Transverse colon (tissue), 4 donors: ENCODE data around the gene CISD3. TPM values are rescaled to one million over a fixed set of nuclear protein-coding genes. Genes with fewer than 3 reads are reported as not detected.

ENCODE experiments used
- DNase-seq: peaks from one replicate; pipeline ENCODE4 v3.0.0-alpha.2; 2019
- H3K27ac ChIP-seq, 4 donors: fragments of 200-600 bp; sonication (generic); 2 replicates each; pipeline ENCODE4 v1.5.1; 2016 to 2018; ENCODE audit warnings: inconsistent platforms in 4 of 4
- H3K27me3 ChIP-seq: fragments of 200-600 bp; sonication (generic); 2 replicates; pipeline ENCODE4 v1.5.1; 2017; ENCODE audit warnings: inconsistent platforms
- H3K36me3 ChIP-seq, 4 donors: fragments of 200-600 bp; sonication (generic); 2 replicates each; pipeline ENCODE4 v1.5.1; 2017 to 2019; ENCODE audit warnings: inconsistent platforms in 4 of 4
- H3K4me1 ChIP-seq, 4 donors: fragments of 200-600 bp; sonication (generic); 2 replicates each; pipeline ENCODE4 v1.5.1; 2017 to 2020; ENCODE audit warnings: inconsistent platforms in 4 of 4
- H3K4me3 ChIP-seq, 4 donors: fragments of 200-600 bp; sonication (generic); 1 replicate in 1 of 4; 2 replicates in 3 of 4; pipeline versions ENCODE4 v1.5.1 to v1.6.1; 2017 to 2019; ENCODE audit warnings: inconsistent platforms in 4 of 4
- H3K9me3 ChIP-seq, 2 donors: fragments of 200-600 bp; sonication (generic); 2 replicates each; pipeline ENCODE4 v1.5.1; 2017 to 2019; ENCODE audit warnings: inconsistent platforms in 2 of 2
- CTCF ChIP-seq, 5 experiments: fragments of 200-600 bp in 3 of 5; fragments of 450-650 bp in 2 of 5; sonication (generic) in 3 of 5; IDR thresholded peaks; 1 replicate in 2 of 5; 2 replicates in 3 of 5; pipeline ENCODE4 v1.5.1; 2016 to 2017; ENCODE audit warnings: antibody characterized with exemption in 5 of 5, inconsistent platforms in 3 of 5, mild to moderate bottlenecking in 2 of 5, moderate library complexity in 1 of 5
- EP300 ChIP-seq: sonication (generic); formaldehyde crosslinking; IDR thresholded peaks from one replicate; pipeline ENCODE4 v1.6.1; 2017; ENCODE audit warnings: antibody characterized with exemption, low read depth
- POLR2A ChIP-seq: fragments of 450-650 bp; IDR thresholded peaks from one replicate; pipeline ENCODE4 v1.6.1; 2016; ENCODE audit warnings: antibody characterized with exemption, mild to moderate bottlenecking, moderate library complexity
- POLR2AphosphoS5 ChIP-seq, 3 donors: sonication (generic); formaldehyde crosslinking; IDR thresholded peaks; one replicate each; pipeline ENCODE4 v1.6.1; 2016; ENCODE audit warnings: antibody characterized with exemption in 3 of 3
- WGBS, 2 donors: methylation state at CpG; one replicate each; pipeline ENCODE4 v1.1.5; 2018; ENCODE audit warnings: low coverage in 1 of 2; 5-methylcytosine and 5-hydroxymethylcytosine counted together
- in situ Hi-C, 4 donors: fragments of 200-750 bp; cut with MboI; loops; one replicate each; pipeline versions ENCODE4 v1.15.0 to v1.15.1; 2017; ENCODE audit warnings: low sequenced_read_pairs in 3 of 4, low pct_ligation_motif_present in 1 of 4, low pct_unique_long_range_greater_than_20kb in 1 of 4
- intact Hi-C: fragments of 100-400 bp; cut with DNase I; formaldehyde crosslinking; loops from one replicate; pipeline ENCODE4 v1.15.1; 2023; ENCODE audit warnings: low total_unique reads
- small RNA-seq, 4 donors: library from RNA; depleted of rRNA; stranded (forward); fragments of <200 nt; gene quantifications; one replicate each; pipeline ENCODE3, GENCODE V24; 2016
- total RNA-seq, 4 donors: library from RNA; depleted of rRNA; stranded (reverse); fragments of >200 nt; gene quantifications; one replicate each; pipeline ENCODE4 v1.1.0, GENCODE V29; 2016

Gene CISD3
- total RNA-seq, 4 donors from 2014 or later: 11.2 to 35.0 (median 20.5) TPM

- Histone ChIP-seq H3K4me3 (no peak overlapping the region), H3K4me1 (no peaks in the 10 kb centered on the region), H3K36me3 (peaks cover 0 to 91% (median 45%) of the 10 kb centered on the region in 4 donors), H3K27ac (no peak overlapping the region), H3K9me3 (no peaks in the 10 kb centered on the region), H3K27me3 (no peaks in the 10 kb centered on the region)
- DNase-seq: no peak
- intact Hi-C loops: no loop called here
- whole genome bisulfite sequencing, 2 donors: 84 to 93% methylated on average over 11 to 23 of the region's 23 CpGs
- in situ Hi-C loops: no loop called here
- no peak for TF ChIP-seq POLR2A
Measured at GRCh38 chr17:38779965-38780752, 50.0 kb downstream of the CISD3 start.

DNA sequence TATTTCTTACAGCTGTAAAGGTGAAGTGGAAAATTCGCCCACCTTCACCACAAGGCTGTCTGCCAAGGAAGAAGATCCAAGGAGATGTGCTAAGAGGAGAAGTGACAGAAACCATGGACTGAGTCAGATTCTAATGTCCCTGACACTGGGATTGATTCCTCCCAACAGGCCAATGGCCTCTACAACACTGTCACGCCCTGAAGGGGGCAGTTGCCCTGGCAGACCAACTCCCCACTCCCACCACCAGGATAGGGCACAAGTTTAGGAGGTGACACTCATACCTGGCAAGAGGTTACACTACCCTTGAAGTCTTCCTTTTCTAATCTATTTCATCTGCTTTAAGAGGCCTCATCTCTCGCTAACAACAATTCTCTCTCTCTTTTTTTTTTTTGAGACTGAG is 53.1 kb downstream of the CISD3 start:
- H3K27me3 ChIP-seq: no peaks in the 10 kb centered on the region
- H3K36me3 ChIP-seq: peaks cover 0 to 79% (median 41%) of the 10 kb centered on the region in 4 donors
- no peak overlapping the region for H3K27ac ChIP-seq
- intact Hi-C loops: no loop called here
- H3K4me3 ChIP-seq: no peak overlapping the region
- no peak for DNase-seq
- H3K9me3 ChIP-seq: no peaks in the 10 kb centered on the region
- no peak for TF ChIP-seq EP300
- TF ChIP-seq POLR2A: no peak
- TF ChIP-seq CTCF (IDR thresholded peaks at IDR 0.05): no peak
- no peak for TF ChIP-seq POLR2AphosphoS5 (IDR thresholded peaks at IDR 0.05)
- 90 to 94% methylated on average over 2 to 3 of the region's 3 CpGs for WGBS, 2 donors
- H3K4me1 ChIP-seq: no peaks in the 10 kb centered on the region
- in situ Hi-C loops: no loop called here

Small RNAs within 50 kb of the gene (small RNA-seq; reads per million reads assigned to genes)
- gene MIR4726: 0 reads per million in 4 donors
- gene MIR4734: 0 reads per million in 4 donors
- gene RNA5SP440: 5.9 to 11.6 (median 9.0) reads per million in 4 donors
- 0 reads per million in 4 donors for gene RNU6-866P

Other genes starting within 250 kb of the CISD3 start
- 1 to 10 TPM; 1.8 to 8.8 (median 5.2) TPM for gene SRCIN1, start 124.4 kb upstream of the CISD3 start, total RNA-seq
- gene EPOP, start 55.4 kb upstream of the CISD3 start, total RNA-seq: 1 to 10 TPM in 1 of 4 donors, under 1 TPM in 3; 0.14 to 3.8 (median 0.61) TPM
- 100 to 1,000 TPM in 2 of 4 donors, 10 to 100 TPM in 2; 68.7 to 272 (median 100) TPM for gene MLLT6, start 25.1 kb upstream of the CISD3 start, total RNA-seq
- 10 to 100 TPM in 3 of 4 donors, 1 to 10 TPM in 1; 9.1 to 41.9 (median 12.2) TPM for gene PCGF2, start 18.0 kb downstream of the CISD3 start, total RNA-seq
- 100 to 1,000 TPM; 137 to 169 (median 159) TPM for gene PSMB3, start 22.4 kb downstream of the CISD3 start, total RNA-seq
- 10 to 100 TPM; 15.3 to 63.5 (median 23.5) TPM for gene PIP4K2B, start 69.2 kb downstream of the CISD3 start, total RNA-seq
- gene CWC25, start 95.0 kb downstream of the CISD3 start, total RNA-seq: 10 to 100 TPM; 22.1 to 97.3 (median 37.5) TPM
- gene RPL23, start 123.4 kb downstream of the CISD3 start, total RNA-seq: 1,000 to 10,000 TPM in 1 of 4 donors, 100 to 1,000 TPM in 3; 386 to 1,109 (median 710) TPM
- 100 to 1,000 TPM; 117 to 553 (median 307) TPM for gene LASP1, start 139.7 kb downstream of the CISD3 start, total RNA-seq
- gene FBXO47, start 237.1 kb downstream of the CISD3 start, total RNA-seq: not detected